ENCODE results near the gene GCK.
"Not testable (repeated sequence)": the region's sequence is repeated elsewhere in the genome, so short reads cannot be mapped to it uniquely, and the experiment has no call there.

GCK gene

GRCh38 chr7:44141221-44141850 lies 47.9 kb downstream of the GCK start, which contains the start of gene MYL7:
TSS of gene MYL7 (minus strand) at chr7:44141332. CDS start at chr7:44141305, 27 bp downstream.
- DNase-seq (ENCODE audit: low read depth): no peak

GRCh38 chr7:44140341-44140740 lies 48.9 kb downstream of the GCK start:
- DNase-seq (ENCODE audit: low read depth): no peak

GRCh38 chr7:44139311-44140010 lies 49.8 kb downstream of the GCK start:
- DNase-seq (ENCODE audit: low read depth): no peak

- DNase-seq (ENCODE audit: low read depth): no peak
These were observed 50.5 kb downstream of the GCK start for GRCh38 chr7:44138698-44139097.

GRCh38 chr7:44136731-44137130 lies 52.5 kb downstream of the GCK start:
- no peak for DNase-seq (ENCODE audit: low read depth)

- DNase-seq (ENCODE audit: low read depth): no peak
These were observed 54.2 kb downstream of the GCK start for GRCh38 chr7:44134943-44135628.

- DNase-seq (ENCODE audit: low read depth): no peak
These were observed 55.9 kb downstream of the GCK start for GRCh38 chr7:44133295-44133694.

GRCh38 chr7:44132039-44132438 lies 57.2 kb downstream of the GCK start:
- no peak for DNase-seq (ENCODE audit: low read depth)

- DNase-seq (ENCODE audit: low read depth): no peak
These were observed 57.8 kb downstream of the GCK start for GRCh38 chr7:44131173-44132029.

- no peak for DNase-seq (ENCODE audit: low read depth)
These were observed 60.3 kb downstream of the GCK start for GRCh38 chr7:44128721-44129582.

- no peak for DNase-seq (ENCODE audit: low read depth)
These were observed 62.1 kb downstream of the GCK start for GRCh38 chr7:44127161-44127560.

- DNase-seq (ENCODE audit: low read depth): not testable (repeated sequence)
These were observed 62.7 kb downstream of the GCK start for GRCh38 chr7:44126574-44126973.

GRCh38 chr7:44124822-44125202 lies 64.4 kb downstream of the GCK start:
- DNase-seq (ENCODE audit: low read depth): no peak

GRCh38 chr7:44123190-44124003 lies 65.8 kb downstream of the GCK start, which contains the start of gene POLD2:
TSS of gene POLD2 (minus strand) at chr7:44123548. CDS start at chr7:44122053, 1,495 bp downstream.
- DNase-seq (ENCODE audit: low read depth): peak; percentile 98

- no peak for DNase-seq (ENCODE audit: low read depth)
These were observed 66.7 kb downstream of the GCK start for GRCh38 chr7:44122529-44122928.

GRCh38 chr7:44121761-44122420 lies 67.3 kb downstream of the GCK start:
- no peak for DNase-seq (ENCODE audit: low read depth)

- DNase-seq (ENCODE audit: low read depth): no peak
These were observed 68.8 kb downstream of the GCK start for GRCh38 chr7:44120395-44120794.

- no peak for DNase-seq (ENCODE audit: low read depth)
These were observed 69.3 kb downstream of the GCK start for GRCh38 chr7:44119829-44120380.

- no peak for DNase-seq (ENCODE audit: low read depth)
These were observed 71.3 kb downstream of the GCK start for GRCh38 chr7:44117801-44118429.
